K562 (cell line): Measurements from ENCODE around the gene KCNMB2. TPM values are rescaled to one million over a fixed set of nuclear protein-coding genes. Genes with fewer than 3 reads are reported as not detected.

Source experiments
- ATAC-seq: fragments of 200-7000 bp; cut with Tn5 transposase; 3 replicates; pipeline ENCODE4 v1.9.1; 2020; ENCODE audit warnings: moderate library complexity
- BruUV-seq: library from RNA; stranded (reverse); fragments of 400-500 nt; replicated peaks from 2 replicates; lab custom pipeline; 2021; lab: Mats Ljungman, UMichigan
- CTCF ChIA-PET: fragments of 300-600 bp; formaldehyde crosslinking; extraction: SDS; loops from one replicate; lab custom pipeline; 2021; ENCODE audit warnings: low intra/inter-chr PET ratio; lab: Yijun Ruan, JAX
- POLR2A ChIA-PET: fragments of 300-600, 350-650 bp; sonication (Branson Sonifier 250); formaldehyde crosslinking; extraction: SDS; loops from one replicate; lab custom pipeline; 2021; ENCODE audit warnings: antibody characterized with exemption, inconsistent platforms; lab: Yijun Ruan, JAX
- DNase-seq, 4 experiments: peaks; one replicate each; pipeline versions ENCODE4 v3.0.0 to v3.0.0-alpha.2; 2011 to 2018; ENCODE audit warnings: low spot score in 3 of 4, mixed read lengths in 3 of 4; ENCODE audit errors: extremely low read depth in 1 of 4
- FAIRE-seq: peaks from 2 replicates; lab custom pipeline; 2011; peaks lifted over from hg19 to GRCh38; lab: Jason Lieb, UNC
- H2AFZ ChIP-seq: 2 replicates; pipeline ENCODE4 v1.6.0; 2011; ENCODE audit warnings: low read depth, low read length, control low read depth, inconsistent platforms
- H3K27ac ChIP-seq: fragments of 200-600 bp; 3 replicates; pipeline ENCODE4 v1.8.0; 2011; ENCODE audit warnings: low read depth, mild to moderate bottlenecking, control low read depth, inconsistent platforms, low read length, moderate library complexity, mixed read lengths; ENCODE audit errors: extremely low read depth
- H3K27me3 ChIP-seq, 2 experiments: fragments of 300-600 bp in 1 of 2; 2 replicates in 1 of 2; 3 replicates in 1 of 2; pipeline versions ENCODE4 v1.6.0 to v1.8.0; 2011; ENCODE audit warnings: inconsistent platforms in 2 of 2, low read length in 2 of 2, mild to moderate bottlenecking in 1 of 2, mixed read lengths in 1 of 2, moderate library complexity in 1 of 2; ENCODE audit not compliant: control insufficient read depth in 2 of 2, insufficient read depth in 2 of 2
- H3K36me3 ChIP-seq: fragments of 300-600 bp; 3 replicates; pipeline ENCODE4 v1.8.0; 2011; ENCODE audit warnings: mild to moderate bottlenecking, low read length, inconsistent platforms; ENCODE audit not compliant: control insufficient read depth, insufficient read depth
- H3K4me1 ChIP-seq, 2 experiments: fragments of 200-600 bp in 1 of 2; replicated peaks in 1 of 2; 2 replicates in 1 of 2; 3 replicates in 1 of 2; pipeline versions ENCODE4 v1.5.1 to v1.8.0; 2011; ENCODE audit warnings: inconsistent platforms in 2 of 2, low read length in 2 of 2, mild to moderate bottlenecking in 1 of 2, mixed read lengths in 1 of 2, moderate library complexity in 1 of 2; ENCODE audit not compliant: control insufficient read depth in 2 of 2, insufficient read depth in 2 of 2
- H3K4me2 ChIP-seq: 2 replicates; pipeline ENCODE4 v1.6.1; 2011; ENCODE audit warnings: low read length, control low read depth, inconsistent platforms, mixed read lengths; ENCODE audit not compliant: insufficient read depth
- H3K4me3 ChIP-seq: fragments of 200-600 bp; sonication (generic), shearing (Covaris generic); 2 replicates; pipeline ENCODE4 v1.5.1; 2016; ENCODE audit warnings: control low read depth, inconsistent platforms
- H3K79me2 ChIP-seq: fragments of 200-600 bp; 3 replicates; pipeline ENCODE4 v1.8.0; 2011; ENCODE audit warnings: low read length, inconsistent platforms; ENCODE audit not compliant: control insufficient read depth, insufficient read depth
- H3K9ac ChIP-seq, 2 experiments: 2 replicates each; pipeline versions ENCODE4 v1.6.0 to v1.6.1; 2011; ENCODE audit warnings: low read depth in 2 of 2, low read length in 2 of 2, control low read depth in 1 of 2, inconsistent platforms in 1 of 2, mild to moderate bottlenecking in 1 of 2, mixed read lengths in 1 of 2; ENCODE audit not compliant: insufficient read depth in 1 of 2
- H3K9me1 ChIP-seq: one replicate; pipeline ENCODE4 v1.6.0; 2011; ENCODE audit warnings: inconsistent platforms, mild to moderate bottlenecking, low read length, moderate library complexity; ENCODE audit not compliant: control insufficient read depth, insufficient read depth
- H3K9me3 ChIP-seq: replicated peaks from 2 replicates; pipeline ENCODE4 v1.5.1; 2011; ENCODE audit warnings: low read depth, low read length, inconsistent platforms; ENCODE audit not compliant: control insufficient read depth, insufficient read depth
- H4K20me1 ChIP-seq: replicated peaks from 2 replicates; pipeline ENCODE4 v1.6.1; 2011; ENCODE audit warnings: low read length, inconsistent platforms, mixed read lengths; ENCODE audit not compliant: control insufficient read depth, insufficient read depth
- CBX5 ChIP-seq: IDR thresholded peaks from 2 replicates; pipeline ENCODE4 v1.6.1; 2014; ENCODE audit warnings: low read depth, borderline replicate concordance
- HEY1 ChIP-seq: fragments of 250-450 bp; sonication (Bioruptor Pico); IDR thresholded peaks from 2 replicates; pipeline ENCODE4 v1.5.0; 2020; ENCODE audit warnings: mild to moderate bottlenecking, moderate library complexity, borderline replicate concordance
- PYGO2 ChIP-seq: fragments of 450-650 bp; IDR thresholded peaks from 2 replicates; pipeline ENCODE4 v1.6.1; 2016; ENCODE audit warnings: mild to moderate bottlenecking, missing genetic modification characterization, moderate library complexity, missing compliant biosample characterization
- SRSF1 ChIP-seq: fragments of 200-400 bp; formaldehyde crosslinking; IDR thresholded peaks from 2 replicates; pipeline ENCODE4 v1.6.1; 2017; ENCODE audit warnings: mild to moderate bottlenecking, low read depth, low read length, moderate library complexity
- in situ Hi-C: fragments of 300-500 bp; cut with MboI; formaldehyde crosslinking; loops from 4 replicates; pipeline ENCODE4 v1.15.0; 2018; ENCODE audit warnings: inconsistent platforms, mixed read lengths
- intact Hi-C: fragments of 100-400 bp; cut with micrococcal nuclease; formaldehyde crosslinking; loops from 2 replicates; pipeline ENCODE4 v1.14.2; 2022
- polyA plus RNA-seq, 8 experiments: library from polyadenylated mRNA; depleted of rRNA in 4 of 8; stranded (reverse) in 5 of 8; unstranded in 3 of 8; fragments of >200 nt; fragmentation: Nextera tagmentation in 2 of 8; fragmentation: Illumina TruSeq in 1 of 8; extraction: Ambion mirVana in 2 of 8; extraction: Trizol in 1 of 8; gene quantifications; 2 replicates each; pipeline versions ENCODE4 v1.2.1 to v1.2.3, GENCODE V29; 2011 to 2014; ENCODE audit warnings: inconsistent platforms in 1 of 8, missing spikeins in 1 of 8
- total RNA-seq, 7 experiments: library from RNA; depleted of rRNA in 6 of 7; stranded (reverse); fragments of >200 nt in 6 of 7; fragmentation: Illumina TruSeq in 2 of 7; extraction: Trizol in 2 of 7; gene quantifications; 2 replicates each; pipeline versions ENCODE4 v1.2.1 to v1.2.3, GENCODE V29; 2011 to 2021; ENCODE audit warnings: low replicate concordance in 1 of 7
- TF ChIP-seq, protein P1 (sequence below): IDR thresholded peaks from 3 replicates; pipeline ENCODE4 v1.6.1; 2011; ENCODE audit warnings: borderline replicate concordance, mild to moderate bottlenecking, moderate library complexity; ENCODE audit not compliant: insufficient read length; ENCODE audit errors: extremely low read depth
- TF ChIP-seq, protein P2 (sequence below): fragments of 250-450 bp; sonication (Bioruptor Pico); IDR thresholded peaks from 2 replicates; pipeline ENCODE4 v1.9.0; 2021; ENCODE audit warnings: mild to moderate bottlenecking, inconsistent platforms

Gene KCNMB2
- total and polyA plus RNA-seq, 9 of the 15 experiments (the other 6 are each of a cell fraction or from before 2014, with no cell fraction given) = 0.04 to 0.15 TPM; not detected in 7

- POLR2A ChIA-PET = no interaction called here
- no peak for FAIRE-seq
Observed at GRCh38 chr3:178794711-178795110, 258.5 kb downstream of the KCNMB2 start.

More at GRCh38 chr3:178794711-178795110, 258.5 kb downstream of the KCNMB2 start:
- CTCF ChIA-PET = no interaction called here
- H2AFZ ChIP-seq = no peak overlapping the region
- no peaks in the 10 kb centered on the region for H3K27me3 ChIP-seq
- ATAC-seq (no peak), DNase-seq (no peak)
- no TSS peak for BruUV-seq
- no peak for TF ChIP-seq HEY1 (CRISPR knock-in tag)
- no peak for TF ChIP-seq SRSF1
- TF ChIP-seq CBX5 = no peak
- TF ChIP-seq, protein P1, sequence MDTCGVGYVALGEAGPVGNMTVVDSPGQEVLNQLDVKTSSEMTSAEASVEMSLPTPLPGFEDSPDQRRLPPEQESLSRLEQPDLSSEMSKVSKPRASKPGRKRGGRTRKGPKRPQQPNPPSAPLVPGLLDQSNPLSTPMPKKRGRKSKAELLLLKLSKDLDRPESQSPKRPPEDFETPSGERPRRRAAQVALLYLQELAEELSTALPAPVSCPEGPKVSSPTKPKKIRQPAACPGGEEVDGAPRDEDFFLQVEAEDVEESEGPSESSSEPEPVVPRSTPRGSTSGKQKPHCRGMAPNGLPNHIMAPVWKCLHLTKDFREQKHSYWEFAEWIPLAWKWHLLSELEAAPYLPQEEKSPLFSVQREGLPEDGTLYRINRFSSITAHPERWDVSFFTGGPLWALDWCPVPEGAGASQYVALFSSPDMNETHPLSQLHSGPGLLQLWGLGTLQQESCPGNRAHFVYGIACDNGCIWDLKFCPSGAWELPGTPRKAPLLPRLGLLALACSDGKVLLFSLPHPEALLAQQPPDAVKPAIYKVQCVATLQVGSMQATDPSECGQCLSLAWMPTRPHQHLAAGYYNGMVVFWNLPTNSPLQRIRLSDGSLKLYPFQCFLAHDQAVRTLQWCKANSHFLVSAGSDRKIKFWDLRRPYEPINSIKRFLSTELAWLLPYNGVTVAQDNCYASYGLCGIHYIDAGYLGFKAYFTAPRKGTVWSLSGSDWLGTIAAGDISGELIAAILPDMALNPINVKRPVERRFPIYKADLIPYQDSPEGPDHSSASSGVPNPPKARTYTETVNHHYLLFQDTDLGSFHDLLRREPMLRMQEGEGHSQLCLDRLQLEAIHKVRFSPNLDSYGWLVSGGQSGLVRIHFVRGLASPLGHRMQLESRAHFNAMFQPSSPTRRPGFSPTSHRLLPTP = no peak
- TF ChIP-seq, protein P2, sequence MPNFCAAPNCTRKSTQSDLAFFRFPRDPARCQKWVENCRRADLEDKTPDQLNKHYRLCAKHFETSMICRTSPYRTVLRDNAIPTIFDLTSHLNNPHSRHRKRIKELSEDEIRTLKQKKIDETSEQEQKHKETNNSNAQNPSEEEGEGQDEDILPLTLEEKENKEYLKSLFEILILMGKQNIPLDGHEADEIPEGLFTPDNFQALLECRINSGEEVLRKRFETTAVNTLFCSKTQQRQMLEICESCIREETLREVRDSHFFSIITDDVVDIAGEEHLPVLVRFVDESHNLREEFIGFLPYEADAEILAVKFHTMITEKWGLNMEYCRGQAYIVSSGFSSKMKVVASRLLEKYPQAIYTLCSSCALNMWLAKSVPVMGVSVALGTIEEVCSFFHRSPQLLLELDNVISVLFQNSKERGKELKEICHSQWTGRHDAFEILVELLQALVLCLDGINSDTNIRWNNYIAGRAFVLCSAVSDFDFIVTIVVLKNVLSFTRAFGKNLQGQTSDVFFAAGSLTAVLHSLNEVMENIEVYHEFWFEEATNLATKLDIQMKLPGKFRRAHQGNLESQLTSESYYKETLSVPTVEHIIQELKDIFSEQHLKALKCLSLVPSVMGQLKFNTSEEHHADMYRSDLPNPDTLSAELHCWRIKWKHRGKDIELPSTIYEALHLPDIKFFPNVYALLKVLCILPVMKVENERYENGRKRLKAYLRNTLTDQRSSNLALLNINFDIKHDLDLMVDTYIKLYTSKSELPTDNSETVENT (CRISPR knock-in tag) = no peak
- no peak for TF ChIP-seq PYGO2 (tag)
- no peaks in the 10 kb centered on the region for H3K36me3 ChIP-seq
- H3K4me1 ChIP-seq = no peaks in the 10 kb centered on the region
- no peaks in the 10 kb centered on the region for H4K20me1 ChIP-seq
- H3K4me2 ChIP-seq = no peak overlapping the region
- no peak overlapping the region for H3K4me3 ChIP-seq
- intact Hi-C loops = no loop called here
- H3K79me2 ChIP-seq = no peaks in the 10 kb centered on the region
- H3K27ac ChIP-seq = no peak overlapping the region
- in situ Hi-C loops = no loop called here
- H3K9me3 ChIP-seq = no peaks in the 10 kb centered on the region
- H3K9ac ChIP-seq = no peak overlapping the region
- peaks cover 2% of the 10 kb centered on the region for H3K9me1 ChIP-seq
